Mesothelial cell of epicardium (in vitro differentiated cells): ENCODE data around the gene DDX51. TPM values are rescaled to one million over a fixed set of nuclear protein-coding genes. Genes with fewer than 3 reads are reported as not detected.

Experiments
- DNase-seq, 2 experiments: peaks; one replicate each; pipeline ENCODE4 v3.0.0; 2021; ENCODE audit warnings: low spot score in 2 of 2; ENCODE audit not compliant: unreplicated experiment in 2 of 2
- H3K27ac Mint-ChIP-seq: 2 replicates; pipeline ENCODE4 v1.8.0; 2021; ENCODE audit warnings: mixed read lengths
- H3K27me3 Mint-ChIP-seq: 2 replicates; pipeline ENCODE4 v1.8.0; 2021; ENCODE audit warnings: low read depth, mixed read lengths
- H3K36me3 Mint-ChIP-seq: 2 replicates; pipeline ENCODE4 v1.8.0; 2021; ENCODE audit warnings: mixed read lengths
- H3K4me1 Mint-ChIP-seq: 2 replicates; pipeline ENCODE4 v1.8.0; 2021; ENCODE audit warnings: mixed read lengths
- H3K4me3 Mint-ChIP-seq: 2 replicates; pipeline ENCODE4 v1.8.0; 2021; ENCODE audit warnings: mild to moderate bottlenecking, moderate library complexity, mixed read lengths
- H3K9me3 Mint-ChIP-seq: 2 replicates; pipeline ENCODE4 v1.8.0; 2021; ENCODE audit warnings: mixed read lengths
- CTCF ChIP-seq: fragments of 200-600 bp; sonication (generic); IDR thresholded peaks from one replicate; pipeline ENCODE4 v1.5.0; 2021; ENCODE audit warnings: antibody characterized with exemption; ENCODE audit not compliant: unreplicated experiment
- total RNA-seq: library from RNA; stranded (reverse); gene quantifications from 3 replicates; pipeline ENCODE4 v1.2.1, GENCODE V29; 2021

Gene DDX51
- total RNA-seq, 1 donor from 2014 or later = 32.5 TPM

DNA sequence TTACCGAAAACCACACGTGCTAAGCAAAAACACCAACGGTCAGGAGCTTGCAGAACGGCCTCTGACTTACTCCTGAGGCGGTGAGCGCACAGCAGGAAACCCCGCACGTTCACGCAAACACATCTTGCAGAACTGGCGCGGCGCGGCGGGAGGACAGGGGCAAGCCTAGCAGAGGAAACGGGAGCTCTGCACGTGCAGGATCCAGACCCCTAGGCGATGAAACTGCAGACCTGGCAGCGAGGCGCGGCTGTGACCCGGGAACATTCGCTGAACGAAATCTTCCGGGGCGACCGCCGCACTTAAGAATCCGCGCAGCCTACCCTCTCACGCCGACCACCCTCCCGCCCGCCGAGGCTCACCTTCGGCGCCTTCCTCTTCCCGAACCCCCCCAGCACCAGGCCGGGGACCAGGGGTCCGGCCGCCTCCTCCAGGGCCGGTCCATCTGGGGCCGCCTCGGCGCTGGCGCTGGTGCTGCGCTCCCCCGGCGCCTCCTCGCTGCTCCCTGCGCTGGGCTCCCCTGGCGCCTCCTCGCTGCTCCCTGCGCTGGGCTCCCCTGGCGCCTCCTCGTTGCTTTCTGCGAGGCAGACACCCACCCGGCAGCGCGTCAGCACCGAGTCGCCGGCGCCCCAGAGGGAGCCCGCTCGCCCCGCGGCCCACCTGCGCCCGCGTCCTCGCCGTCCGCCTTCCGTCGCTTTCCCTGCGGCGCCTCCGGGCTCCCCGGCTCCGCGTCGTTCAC lies 615 bp downstream of the DDX51 start:
- Mint-ChIP-seq H3K27me3 (peaks cover 2% of the 10 kb centered on the region), H3K9me3 (no peaks in the 10 kb centered on the region), H3K36me3 (peaks cover 10% of the 10 kb centered on the region), H3K4me1 (peaks cover 14% of the 10 kb centered on the region), H3K4me3 (peak overlapping the region; percentile 77), H3K27ac (peak overlapping the region; percentile 83)
- TF ChIP-seq CTCF = no peak
- no peak for DNase-seq

- Mint-ChIP-seq H3K36me3 (peaks cover 9% of the 10 kb centered on the region), H3K4me1 (peaks cover 14% of the 10 kb centered on the region), H3K4me3 (peak overlapping the region; percentile 77), H3K27me3 (peaks cover 2% of the 10 kb centered on the region), H3K9me3 (no peaks in the 10 kb centered on the region), H3K27ac (peak overlapping the region; percentile 83)
- no peak for TF ChIP-seq CTCF
- DNase-seq = no peak
Measured at GRCh38 chr12:132142679-132143335, 1.3 kb downstream of the DDX51 start.

GRCh38 chr12:132141976-132142678 lies 2.0 kb downstream of the DDX51 start:
- DNase-seq = no peak

GRCh38 chr12:132140918-132141841 lies 2.9 kb downstream of the DDX51 start:
- TF ChIP-seq CTCF = no peak

More at GRCh38 chr12:132141976-132142678, 2.0 kb downstream of the DDX51 start:
- no peak overlapping the region for H3K27ac Mint-ChIP-seq
- H3K9me3 Mint-ChIP-seq = no peaks in the 10 kb centered on the region
- H3K27me3 Mint-ChIP-seq = peaks cover 2% of the 10 kb centered on the region
- H3K4me3 Mint-ChIP-seq = peak overlapping the region; percentile 77
- H3K4me1 Mint-ChIP-seq = peaks cover 14% of the 10 kb centered on the region
- H3K36me3 Mint-ChIP-seq = peaks cover 12% of the 10 kb centered on the region
- TF ChIP-seq CTCF = no peak

DNA sequence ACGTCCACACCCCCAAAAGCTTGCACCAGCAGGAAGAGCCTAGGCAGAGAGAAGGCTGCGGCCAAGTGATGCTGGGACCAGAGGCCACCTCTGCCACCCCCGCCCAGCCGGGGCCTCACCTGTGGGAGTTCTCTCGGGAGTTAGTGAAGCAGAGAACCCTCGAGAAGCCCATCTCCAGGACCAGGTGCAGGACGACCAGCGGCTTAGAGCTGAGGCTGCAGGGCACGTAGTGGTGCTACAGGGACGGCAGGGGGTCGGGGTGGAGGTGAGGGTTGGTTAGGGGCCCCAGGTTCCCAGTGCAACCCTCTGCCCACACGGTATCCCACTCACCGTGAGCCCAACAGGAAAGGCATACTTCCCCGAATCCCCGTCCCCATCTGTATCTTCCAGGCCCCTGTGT lies 3.6 kb downstream of the DDX51 start:
- peaks cover 2% of the 10 kb centered on the region for H3K27me3 Mint-ChIP-seq
- TF ChIP-seq CTCF = no peak
- H3K27ac Mint-ChIP-seq = no peak overlapping the region
- no peaks in the 10 kb centered on the region for H3K9me3 Mint-ChIP-seq
- no peak for DNase-seq
- H3K4me3 Mint-ChIP-seq = no peak overlapping the region
- H3K36me3 Mint-ChIP-seq = peaks cover 12% of the 10 kb centered on the region
- H3K4me1 Mint-ChIP-seq = peaks cover 11% of the 10 kb centered on the region

More at GRCh38 chr12:132140918-132141841, 2.9 kb downstream of the DDX51 start:
- H3K4me1 Mint-ChIP-seq = peaks cover 14% of the 10 kb centered on the region
- DNase-seq = no peak
- H3K27me3 Mint-ChIP-seq = peaks cover 2% of the 10 kb centered on the region
- no peaks in the 10 kb centered on the region for H3K9me3 Mint-ChIP-seq
- H3K27ac Mint-ChIP-seq = no peak overlapping the region
- H3K36me3 Mint-ChIP-seq = peaks cover 12% of the 10 kb centered on the region
- H3K4me3 Mint-ChIP-seq = peak overlapping the region; percentile 26
